ENCODE data around the gene ZBTB21. TPM values are rescaled to one million over a fixed set of nuclear protein-coding genes. Genes with fewer than 3 reads are reported as not detected.

Gene ZBTB21
- polyA plus RNA-seq, 2 of the 4 experiments (the other 2 are of a cell fraction): 5.4 to 13.1 TPM

DNA sequence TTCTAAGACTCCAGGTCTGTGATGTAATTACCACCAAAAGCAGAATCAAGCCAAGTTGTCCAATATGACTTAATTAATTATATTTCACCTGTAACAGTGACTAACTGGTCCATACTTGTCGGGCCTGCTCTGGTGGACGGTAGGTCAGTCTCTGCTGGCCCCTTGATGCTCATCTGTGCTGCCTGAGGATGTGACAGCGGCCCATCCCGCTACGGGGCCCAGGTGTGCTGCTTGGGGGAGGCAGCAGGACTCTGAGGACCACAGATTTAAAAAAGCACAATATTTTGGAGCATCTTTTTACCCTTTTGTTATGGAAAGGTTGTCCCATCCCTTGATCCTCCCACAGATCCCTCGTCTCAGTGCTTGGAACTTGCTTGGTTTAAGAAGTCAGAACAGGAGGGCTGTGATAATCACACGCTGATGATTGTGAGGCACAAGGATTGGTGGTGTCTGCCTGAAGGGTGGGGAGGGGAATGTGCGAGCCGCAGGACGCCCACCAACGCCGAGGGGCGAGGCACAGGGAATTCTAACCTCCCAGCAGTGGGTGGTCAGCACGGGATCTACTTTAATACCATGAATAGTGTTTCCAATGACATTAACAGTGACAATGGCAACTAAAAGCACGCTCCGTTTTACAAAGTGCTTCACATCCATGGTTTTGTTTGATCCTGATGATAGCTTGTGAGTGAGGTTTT, 33.2 kb upstream of the ZBTB21 start (continued):
- TF ChIP-seq MAX (IDR thresholded peaks at IDR 0.05): no peak

GRCh38 chr21:42042651-42043050, 32.5 kb upstream of the ZBTB21 start:
- WGBS (ENCODE audit: missing lambda C conversion rate): 60% methylated on average over 9 of the region's 9 CpGs
- ATAC-seq (no peak), FAIRE-seq (no peak), DNase-seq (ENCODE audit: low read depth in 1 of 2, low spot score in 1 of 2) (no peak)
- CTCF ChIA-PET: interaction anchor here (1.3 kb wide), 1 partner anchor 74 kb away, joined by 3 read pairs; no protein-coding TSS in a partner anchor
- Histone ChIP-seq H3K4me2 (no peak overlapping the region), H3K9me3 (no peaks in the 10 kb centered on the region), H3K4me3 (no peak overlapping the region), H3K27ac (no peak overlapping the region), H3K4me1 (peaks cover 5% of the 10 kb centered on the region; the same call in 2 of the 3 replicates)
- TF ChIP-seq PBX3 (IDR thresholded peaks at IDR 0.05) (no peak), MAX (IDR thresholded peaks at IDR 0.05) (no peak), MAZ (IDR thresholded peaks at IDR 0.05; ENCODE audit: borderline replicate concordance, low read depth, low read length) (no peak), CTCF (IDR thresholded peaks at IDR 0.05) (no peak), FOSL2 (IDR thresholded peaks at IDR 0.05) (no peak), FOSL2 (CRISPR knock-in tag; IDR thresholded peaks at IDR 0.05) (no peak), NFE2L2 (conservative IDR thresholded peaks at IDR 0.05; ENCODE audit: low read length) (no peak), HOXA7 (CRISPR knock-in tag; IDR thresholded peaks at IDR 0.05) (no peak), JUNB (IDR thresholded peaks at IDR 0.05) (no peak)
- TF ChIP-seq, protein P1, sequence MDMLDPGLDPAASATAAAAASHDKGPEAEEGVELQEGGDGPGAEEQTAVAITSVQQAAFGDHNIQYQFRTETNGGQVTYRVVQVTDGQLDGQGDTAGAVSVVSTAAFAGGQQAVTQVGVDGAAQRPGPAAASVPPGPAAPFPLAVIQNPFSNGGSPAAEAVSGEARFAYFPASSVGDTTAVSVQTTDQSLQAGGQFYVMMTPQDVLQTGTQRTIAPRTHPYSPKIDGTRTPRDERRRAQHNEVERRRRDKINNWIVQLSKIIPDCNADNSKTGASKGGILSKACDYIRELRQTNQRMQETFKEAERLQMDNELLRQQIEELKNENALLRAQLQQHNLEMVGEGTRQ (IDR thresholded peaks at IDR 0.05): no peak
- TF ChIP-seq, protein P2, sequence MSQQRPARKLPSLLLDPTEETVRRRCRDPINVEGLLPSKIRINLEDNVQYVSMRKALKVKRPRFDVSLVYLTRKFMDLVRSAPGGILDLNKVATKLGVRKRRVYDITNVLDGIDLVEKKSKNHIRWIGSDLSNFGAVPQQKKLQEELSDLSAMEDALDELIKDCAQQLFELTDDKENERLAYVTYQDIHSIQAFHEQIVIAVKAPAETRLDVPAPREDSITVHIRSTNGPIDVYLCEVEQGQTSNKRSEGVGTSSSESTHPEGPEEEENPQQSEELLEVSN (IDR thresholded peaks at IDR 0.05; ENCODE audit: borderline replicate concordance, low read depth): no peak
- POLR2A ChIA-PET: no interaction called here

DNA sequence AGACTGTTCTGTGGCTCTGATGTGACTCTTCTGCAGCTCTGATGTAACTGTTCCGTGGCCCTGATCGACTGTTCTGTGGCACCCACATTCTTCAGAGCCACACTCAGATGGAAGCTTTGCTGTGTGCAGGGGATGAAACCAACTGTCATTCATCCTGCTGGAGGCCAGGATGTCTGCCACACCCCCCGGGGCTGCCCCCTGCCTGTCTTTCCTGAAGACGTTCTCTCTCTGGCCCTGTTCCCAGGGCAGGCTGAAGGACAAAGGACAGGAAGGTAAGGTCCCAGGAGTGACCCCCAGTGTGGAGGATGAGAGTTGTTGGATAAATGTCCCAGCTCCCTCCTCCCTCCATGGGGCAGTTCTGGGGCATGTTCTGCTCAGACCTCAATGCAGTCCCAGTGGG, 31.6 kb upstream of the ZBTB21 start:
- DNase-seq (ENCODE audit: low read depth in 1 of 2, low spot score in 1 of 2): no peak
- FAIRE-seq: no peak
- no peak overlapping the region for H3K27ac ChIP-seq
- no peaks in the 10 kb centered on the region for H3K9me3 ChIP-seq
- TF ChIP-seq ZSCAN20 (CRISPR knock-in tag; IDR thresholded peaks at IDR 0.05) (no peak), EP300 (IDR thresholded peaks at IDR 0.05) (no peak), KDM1A (IDR thresholded peaks at IDR 0.05; ENCODE audit: low read depth) (no peak), HEYL (CRISPR knock-in tag; IDR thresholded peaks at IDR 0.05) (no peak), MAX (IDR thresholded peaks at IDR 0.05) (no peak), POLR2A (IDR thresholded peaks at IDR 0.05; ENCODE audit: low read length) (no peak)
- TF ChIP-seq, protein P3, sequence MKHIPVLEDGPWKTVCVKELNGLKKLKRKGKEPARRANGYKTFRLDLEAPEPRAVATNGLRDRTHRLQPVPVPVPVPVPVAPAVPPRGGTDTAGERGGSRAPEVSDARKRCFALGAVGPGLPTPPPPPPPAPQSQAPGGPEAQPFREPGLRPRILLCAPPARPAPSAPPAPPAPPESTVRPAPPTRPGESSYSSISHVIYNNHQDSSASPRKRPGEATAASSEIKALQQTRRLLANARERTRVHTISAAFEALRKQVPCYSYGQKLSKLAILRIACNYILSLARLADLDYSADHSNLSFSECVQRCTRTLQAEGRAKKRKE (CRISPR knock-in tag; IDR thresholded peaks at IDR 0.05; ENCODE audit: low read depth): no peak
- TF ChIP-seq, protein P1 (IDR thresholded peaks at IDR 0.05): no peak
- H3K4me1 ChIP-seq: peaks cover 5% of the 10 kb centered on the region; the same call in 2 of the 3 replicates
- no peak for ATAC-seq
- ChIA-PET CTCF (interaction anchor here (0.7 kb wide), 1 partner anchor 76 kb away, joined by 3 read pairs; no protein-coding TSS in a partner anchor), POLR2A (no interaction called here)
- no peak overlapping the region for H3K4me2 ChIP-seq
- no peak overlapping the region for H3K4me3 ChIP-seq
- no CpG with 5 or more reads among the region's 4 CpGs for WGBS (ENCODE audit: missing lambda C conversion rate)

All from A549 (cell line).